GM19438 (cell line): Measurements from ENCODE around the gene CCL25.
"Not testable (repeated sequence)": the region's sequence is repeated elsewhere in the genome, so short reads cannot be mapped to it uniquely, and the experiment has no call there.

Experiments
- ATAC-seq: cut with Tn5 transposase; IDR thresholded peaks from one replicate; pipeline ENCODE4 v1.9.1; 2021; ENCODE audit warnings: low read depth; ENCODE audit not compliant: unreplicated experiment

CCL25 gene

GRCh38 chr19:8084152-8084551 is 31.6 kb downstream of the CCL25 start:
- ATAC-seq, result no peak

GRCh38 chr19:8085598-8086408 is 33.2 kb downstream of the CCL25 start:
- ATAC-seq, result no peak

DNA sequence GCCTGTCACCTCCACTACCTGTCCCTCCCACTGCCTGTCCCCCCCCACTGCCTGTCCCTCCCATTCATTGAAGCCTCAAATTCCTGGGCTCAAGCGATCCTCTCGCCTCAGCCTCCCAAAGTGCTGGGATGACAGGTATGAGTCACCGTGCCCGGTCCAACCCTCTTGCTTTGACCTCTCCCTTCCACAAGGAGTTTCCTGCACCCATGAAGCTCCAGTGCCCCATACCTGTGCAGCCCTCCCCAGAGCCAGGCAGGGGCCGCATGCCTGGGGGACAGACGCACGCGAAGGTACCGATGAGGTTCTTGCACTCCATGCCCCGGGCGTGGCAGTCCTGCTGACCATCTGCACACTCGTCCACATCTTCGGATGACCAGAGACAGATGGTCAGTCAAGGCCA is 34.3 kb downstream of the CCL25 start:
- ATAC-seq, result no peak

GRCh38 chr19:8087876-8088275 is 35.3 kb downstream of the CCL25 start:
- no peak for ATAC-seq

GRCh38 chr19:8088752-8089663 is 36.4 kb downstream of the CCL25 start:
- no peak for ATAC-seq

GRCh38 chr19:8089664-8090601 is 37.4 kb downstream of the CCL25 start:
- no peak for ATAC-seq

GRCh38 chr19:8090950-8091349 is 38.4 kb downstream of the CCL25 start:
- ATAC-seq, result no peak

GRCh38 chr19:8093740-8094139 is 41.2 kb downstream of the CCL25 start:
- ATAC-seq, result no peak

DNA sequence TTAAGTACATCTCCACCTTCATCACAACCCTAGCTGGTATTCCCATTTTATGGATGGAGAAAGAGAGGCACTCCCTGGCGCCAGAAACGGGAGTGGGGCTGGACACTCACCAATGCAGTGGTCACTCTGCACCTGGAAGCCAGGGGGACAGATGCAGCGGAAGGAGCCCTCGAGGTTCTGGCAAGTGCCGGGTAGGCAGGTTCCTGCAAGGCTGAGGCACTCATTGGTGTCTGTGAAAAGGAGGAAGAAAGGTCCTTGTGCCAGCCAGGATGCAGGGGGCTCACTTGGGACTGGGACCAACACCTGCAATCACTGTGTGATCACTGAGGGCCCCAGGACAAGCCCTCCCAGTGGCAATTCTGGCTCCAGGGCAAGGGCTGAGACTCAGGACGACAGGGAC is 41.8 kb downstream of the CCL25 start:
- ATAC-seq, result no peak

GRCh38 chr19:8095354-8095886 is 42.9 kb downstream of the CCL25 start:
- no peak for ATAC-seq

DNA sequence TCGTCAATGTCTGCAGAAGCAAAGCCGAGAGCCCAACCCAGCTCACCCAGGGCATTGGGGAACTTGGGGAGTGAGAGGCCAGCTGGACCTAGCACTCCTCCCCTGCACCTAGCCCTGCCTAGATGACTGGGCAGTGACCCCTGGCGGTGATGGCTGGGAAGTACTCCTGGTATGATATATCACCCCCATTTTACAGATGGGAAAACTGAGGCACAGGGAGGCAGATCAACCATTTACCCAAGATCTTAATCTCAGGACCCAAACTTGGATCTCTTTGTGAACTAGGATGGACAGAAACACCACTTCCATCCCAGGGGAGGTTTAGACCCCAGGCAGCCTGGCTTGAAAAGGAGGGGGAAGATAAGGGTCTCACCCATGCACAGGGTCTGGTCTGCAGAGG is 43.5 kb downstream of the CCL25 start:
- no peak for ATAC-seq

DNA sequence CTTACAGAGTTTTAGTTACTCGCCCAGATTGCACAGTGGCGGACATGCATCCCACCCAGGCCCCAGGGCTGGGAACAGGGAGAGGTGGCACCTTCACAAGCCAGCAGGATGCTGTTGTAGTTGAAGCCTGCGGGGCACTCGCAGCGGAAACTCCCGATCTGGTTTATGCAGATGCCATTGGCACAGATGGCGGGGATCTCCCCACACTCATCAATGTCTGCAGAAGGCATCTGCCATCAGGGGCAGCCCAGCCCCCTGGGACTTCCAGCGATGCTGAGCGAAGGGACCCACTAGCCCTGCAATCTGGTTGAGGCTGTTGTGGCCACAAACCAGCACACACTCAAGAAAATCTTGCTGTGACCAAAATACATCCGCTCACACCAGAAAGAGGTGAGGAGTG is 44.6 kb downstream of the CCL25 start:
- ATAC-seq, result no peak

- ATAC-seq, result no peak
Measured at GRCh38 chr19:8097681-8098567, 45.4 kb downstream of the CCL25 start.

DNA sequence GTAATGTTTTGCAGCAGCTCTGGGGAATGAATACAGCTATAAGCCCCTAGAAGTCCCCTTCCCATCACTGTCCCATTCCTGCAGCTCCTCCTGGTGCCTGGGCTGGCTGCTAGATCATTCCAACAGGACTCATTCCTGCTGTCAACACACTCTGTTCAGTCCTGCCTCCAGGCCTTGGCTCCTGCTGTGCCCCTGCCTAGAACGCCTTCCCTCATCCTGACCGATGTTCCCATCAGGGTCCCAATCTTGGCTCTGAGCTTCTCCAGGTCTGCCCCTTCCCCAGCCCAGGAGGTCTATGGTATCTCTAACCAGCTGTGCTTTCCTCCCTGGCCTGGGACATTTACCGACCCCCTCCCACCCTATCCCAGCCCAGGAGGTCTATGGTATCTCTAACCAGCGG is 48.8 kb downstream of the CCL25 start:
- ATAC-seq, result no peak

DNA sequence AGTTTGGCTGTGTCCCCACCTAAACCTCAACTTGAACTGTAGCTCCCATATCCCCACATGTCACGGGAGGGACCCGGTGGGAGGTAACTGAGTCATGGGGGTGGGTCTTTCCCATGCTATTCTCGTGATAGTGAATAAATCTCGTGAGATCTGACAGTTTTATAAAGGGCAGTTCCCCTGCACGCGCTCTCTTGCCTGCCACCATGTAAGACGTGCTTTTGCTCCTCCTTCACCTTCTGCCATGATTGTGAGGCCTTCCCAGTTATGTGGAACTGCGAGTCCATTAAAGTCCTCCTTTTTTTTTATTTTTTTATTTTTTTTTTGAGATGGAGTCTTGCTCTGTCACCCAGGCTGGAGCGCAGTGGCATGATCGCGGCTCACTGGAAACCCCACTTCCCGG is 49.4 kb downstream of the CCL25 start:
- ATAC-seq, result not testable (repeated sequence)

- ATAC-seq, result no peak
Measured at GRCh38 chr19:8105471-8105870, 52.9 kb downstream of the CCL25 start.

GRCh38 chr19:8107301-8107903 is 54.8 kb downstream of the CCL25 start:
- ATAC-seq, result no peak

DNA sequence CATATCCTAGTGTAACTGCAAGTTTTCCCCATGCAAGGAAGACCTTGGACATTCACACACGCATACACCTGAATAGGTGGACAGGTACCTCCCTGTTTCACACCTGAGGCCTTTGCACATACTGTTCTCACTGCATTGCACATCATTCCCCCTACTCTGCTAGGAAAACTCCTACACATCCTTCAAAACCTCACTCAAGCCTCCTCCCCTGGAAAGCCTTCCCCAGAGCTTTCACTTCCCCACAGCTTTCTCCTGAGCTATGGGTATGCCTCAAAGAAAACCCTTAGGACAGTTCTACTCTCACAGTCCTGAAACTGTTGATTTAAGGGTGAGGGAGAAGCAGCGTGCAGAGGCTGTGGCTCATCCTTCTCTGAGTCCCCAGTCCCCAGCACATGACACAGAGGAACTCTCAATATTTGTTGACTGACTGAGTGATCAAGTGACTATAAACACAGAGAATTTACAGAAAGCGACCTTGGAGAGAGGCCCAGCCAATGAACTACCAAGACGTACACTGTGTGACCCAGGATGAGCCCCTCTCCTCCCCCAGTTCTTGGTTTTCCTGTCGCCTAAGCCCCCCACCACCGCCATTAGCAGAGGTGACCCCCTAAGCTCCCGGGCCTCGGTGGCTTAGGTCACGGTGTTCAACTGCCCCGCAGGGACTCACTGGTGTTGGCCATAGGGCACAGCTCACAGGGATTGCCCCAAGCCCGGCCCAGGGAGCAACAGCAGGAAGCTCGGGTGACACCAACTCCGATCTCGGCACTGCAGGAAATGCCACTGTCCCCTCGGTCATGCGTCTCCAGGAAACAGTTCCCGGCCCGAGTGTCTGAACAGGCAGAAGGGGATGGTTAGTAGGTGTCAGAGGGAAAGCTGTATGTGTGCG is 56.2 kb downstream of the CCL25 start:
- ATAC-seq, result no peak
